Endometrial microvascular endothelial cells (primary cell): ENCODE measurements around the gene ABCF1. TPM values are rescaled to one million over a fixed set of nuclear protein-coding genes. Genes with fewer than 3 reads are reported as not detected.
"Not testable (repeated sequence)": the region's sequence is repeated elsewhere in the genome, so short reads cannot be mapped to it uniquely, and the experiment has no call there.

Source experiments
- in situ Hi-C: cut with HindIII; loops from 2 replicates; pipeline ENCODE4 v1.10.0; 2017; ENCODE audit warnings: low sequenced_read_pairs, low pct_unique_long_range_greater_than_20kb; ENCODE audit errors: inconsistent ontology term
- total RNA-seq: library from RNA; depleted of rRNA; stranded (reverse); fragments of >200 nt; gene quantifications from one replicate; pipeline ENCODE4 v1.2.3, GENCODE V29; 2015; ENCODE audit errors: inconsistent ontology term

The ABCF1 gene
- 35.9 TPM for total RNA-seq

- in situ Hi-C loops = no loop called here
Measured at GRCh38 chr6:30571075-30571761, at the start of gene ABCF1. Gene ABCF1 (plus strand): TSS chr6:30571442. CDS start chr6:30571488, 46 bp downstream.

- in situ Hi-C loops = not testable (repeated sequence)
Measured at GRCh38 chr6:30521952-30522351, 49.3 kb upstream of the ABCF1 start.

- in situ Hi-C loops = not testable (repeated sequence)
Measured at GRCh38 chr6:30526444-30526843, 44.8 kb upstream of the ABCF1 start.

GRCh38 chr6:30529349-30529875 lies 41.8 kb upstream of the ABCF1 start:
- in situ Hi-C loops = not testable (repeated sequence)

GRCh38 chr6:30530014-30530413 lies 41.2 kb upstream of the ABCF1 start:
- in situ Hi-C loops = no loop called here

GRCh38 chr6:30533460-30534294 lies 37.6 kb upstream of the ABCF1 start:
- in situ Hi-C loops = no loop called here

GRCh38 chr6:30537931-30538330 lies 33.3 kb upstream of the ABCF1 start:
- in situ Hi-C loops = no loop called here

GRCh38 chr6:30541515-30542403 lies 29.5 kb upstream of the ABCF1 start:
- in situ Hi-C loops = loop anchor here (10.0 kb wide), 2 partner anchors 143 to 173 kb away; partner anchors contain the start of genes MDC1 and PPP1R18

- in situ Hi-C loops = loop anchor here (10.0 kb wide), 2 partner anchors 142 to 172 kb away; partner anchors contain the start of genes MDC1 and PPP1R18
Measured at GRCh38 chr6:30542404-30542725, 28.9 kb upstream of the ABCF1 start.

GRCh38 chr6:30542915-30543314 lies 28.3 kb upstream of the ABCF1 start:
- in situ Hi-C loops = loop anchor here (10.0 kb wide), 2 partner anchors 142 to 172 kb away; partner anchors contain the start of genes MDC1 and PPP1R18

GRCh38 chr6:30543821-30544220 lies 27.4 kb upstream of the ABCF1 start:
- in situ Hi-C loops = loop anchor here (10.0 kb wide), 2 partner anchors 141 to 171 kb away; partner anchors contain the start of genes MDC1 and PPP1R18

- in situ Hi-C loops = loop anchor here (10.0 kb wide), 2 partner anchors 140 to 170 kb away; partner anchors contain the start of genes MDC1 and PPP1R18
Measured at GRCh38 chr6:30544666-30545272, 26.5 kb upstream of the ABCF1 start.

- in situ Hi-C loops = loop anchor here (10.0 kb wide), 2 partner anchors 137 to 167 kb away; partner anchors contain the start of genes MDC1 and PPP1R18
Measured at GRCh38 chr6:30547454-30547853, 23.8 kb upstream of the ABCF1 start.

GRCh38 chr6:30548375-30548774 lies 22.9 kb upstream of the ABCF1 start:
- in situ Hi-C loops = loop anchor here (10.0 kb wide), 2 partner anchors 136 to 166 kb away; partner anchors contain the start of genes MDC1 and PPP1R18

- in situ Hi-C loops = no loop called here
Measured at GRCh38 chr6:30554404-30554803, 16.8 kb upstream of the ABCF1 start.

GRCh38 chr6:30554962-30555815 lies 16.1 kb upstream of the ABCF1 start:
- in situ Hi-C loops = no loop called here

- in situ Hi-C loops = no loop called here
Measured at GRCh38 chr6:30555816-30556065, 15.5 kb upstream of the ABCF1 start.
